ENCODE data around the gene FAM237A. TPM values are rescaled to one million over a fixed set of nuclear protein-coding genes. Genes with fewer than 3 reads are reported as not detected.

Gene FAM237A
- not detected for total RNA-seq

DNA sequence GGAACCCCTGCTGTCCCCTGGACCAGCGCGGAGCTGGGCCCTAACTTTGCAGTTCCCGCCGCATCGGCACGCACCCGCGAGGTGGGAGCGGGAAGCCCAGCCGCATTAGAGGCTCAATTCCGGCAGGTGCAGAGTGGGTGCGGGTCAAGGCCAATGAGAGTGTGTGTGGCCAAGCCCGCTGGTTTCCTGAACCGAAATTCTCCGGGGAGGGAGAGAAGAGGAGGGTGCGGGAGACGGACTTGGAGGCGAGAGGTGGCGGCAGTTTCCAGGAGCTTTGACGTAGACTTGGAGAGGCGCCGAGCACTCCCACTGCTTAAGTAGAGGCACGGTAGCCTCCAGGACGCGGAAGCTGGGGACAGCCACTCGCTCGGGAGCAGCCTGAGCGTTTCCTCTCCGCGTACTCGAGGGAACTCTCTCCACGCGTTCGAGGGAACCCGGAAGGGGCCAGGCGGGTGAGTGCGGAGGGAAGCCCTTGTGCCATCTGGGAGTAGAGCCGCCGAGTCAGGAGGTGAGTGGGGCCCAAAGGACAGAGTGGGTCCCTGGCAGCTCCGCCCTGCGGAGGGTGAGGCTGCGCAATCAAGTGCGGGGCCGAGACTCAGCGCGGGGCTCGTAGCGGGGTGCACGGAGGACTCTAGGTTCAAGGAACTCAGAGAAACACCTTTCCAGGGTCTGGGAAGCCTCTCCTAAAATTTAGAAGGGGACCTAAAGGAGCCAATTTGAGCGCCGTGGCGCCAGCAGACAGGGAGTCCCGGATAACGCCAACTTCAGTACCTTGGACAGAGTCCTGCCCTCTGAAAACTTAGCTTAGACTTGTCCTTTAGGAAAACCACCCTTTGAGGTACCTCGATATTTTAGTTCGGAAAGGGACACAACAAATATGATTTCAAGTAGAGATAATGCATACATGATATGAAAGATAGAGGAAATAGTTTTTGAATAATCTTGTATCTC, at the start of gene FAM237A:
Gene FAM237A (plus strand): TSS at position 413 of the 951 bp plus-strand sequence. CDS start 1,750 bp downstream, outside the sequence.

Other genes starting within 250 kb of the FAM237A start
- gene ADAM23, start 199.0 kb upstream of the FAM237A start, total RNA-seq, result 9.5 TPM
- gene DYTN, start 75.9 kb downstream of the FAM237A start, total RNA-seq, result not detected
- gene MDH1B, start 122.8 kb downstream of the FAM237A start, total RNA-seq, result 3.5 TPM
- 58.0 TPM for gene FASTKD2, start 123.1 kb downstream of the FAM237A start, total RNA-seq